Measurements from ENCODE around the gene GATAD2B. TPM values are rescaled to one million over a fixed set of nuclear protein-coding genes. Genes with fewer than 3 reads are reported as not detected.

Gene GATAD2B
- polyA plus RNA-seq, 2 of the 4 experiments (the other 2 are of a cell fraction): 4.9 to 8.2 TPM

GRCh38 chr1:153804112-153804511 lies 118.7 kb downstream of the GATAD2B start:
- no peak overlapping the region for H3K4me3 ChIP-seq
- ChIA-PET POLR2A (no interaction called here), CTCF (interaction anchor here (1.8 to 5.8 kb wide), 3 partner anchors 8 to 183 kb away, joined by 3 to 39 read pairs (median 30); partner anchors contain the start of gene RAB13)
- no peaks in the 10 kb centered on the region for H3K9me3 ChIP-seq
- TF ChIP-seq HOXA7 (CRISPR knock-in tag; IDR thresholded peaks at IDR 0.05): no peak
- TF ChIP-seq KDM5A (IDR thresholded peaks at IDR 0.05): no peak
- TF ChIP-seq JUNB (IDR thresholded peaks at IDR 0.05): no peak
- no peak for TF ChIP-seq NPAS2 (CRISPR knock-in tag; IDR thresholded peaks at IDR 0.05; ENCODE audit: borderline replicate concordance)
- no peak for TF ChIP-seq NR3C1 (IDR thresholded peaks at IDR 0.05)
- TF ChIP-seq, protein P1, sequence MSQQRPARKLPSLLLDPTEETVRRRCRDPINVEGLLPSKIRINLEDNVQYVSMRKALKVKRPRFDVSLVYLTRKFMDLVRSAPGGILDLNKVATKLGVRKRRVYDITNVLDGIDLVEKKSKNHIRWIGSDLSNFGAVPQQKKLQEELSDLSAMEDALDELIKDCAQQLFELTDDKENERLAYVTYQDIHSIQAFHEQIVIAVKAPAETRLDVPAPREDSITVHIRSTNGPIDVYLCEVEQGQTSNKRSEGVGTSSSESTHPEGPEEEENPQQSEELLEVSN (IDR thresholded peaks at IDR 0.05; ENCODE audit: borderline replicate concordance, low read depth): no peak
- no peak for TF ChIP-seq HDAC2 (IDR thresholded peaks at IDR 0.05)
- TF ChIP-seq POLR2A (IDR thresholded peaks at IDR 0.05; ENCODE audit: low read length): no peak
- TF ChIP-seq, protein P2, sequence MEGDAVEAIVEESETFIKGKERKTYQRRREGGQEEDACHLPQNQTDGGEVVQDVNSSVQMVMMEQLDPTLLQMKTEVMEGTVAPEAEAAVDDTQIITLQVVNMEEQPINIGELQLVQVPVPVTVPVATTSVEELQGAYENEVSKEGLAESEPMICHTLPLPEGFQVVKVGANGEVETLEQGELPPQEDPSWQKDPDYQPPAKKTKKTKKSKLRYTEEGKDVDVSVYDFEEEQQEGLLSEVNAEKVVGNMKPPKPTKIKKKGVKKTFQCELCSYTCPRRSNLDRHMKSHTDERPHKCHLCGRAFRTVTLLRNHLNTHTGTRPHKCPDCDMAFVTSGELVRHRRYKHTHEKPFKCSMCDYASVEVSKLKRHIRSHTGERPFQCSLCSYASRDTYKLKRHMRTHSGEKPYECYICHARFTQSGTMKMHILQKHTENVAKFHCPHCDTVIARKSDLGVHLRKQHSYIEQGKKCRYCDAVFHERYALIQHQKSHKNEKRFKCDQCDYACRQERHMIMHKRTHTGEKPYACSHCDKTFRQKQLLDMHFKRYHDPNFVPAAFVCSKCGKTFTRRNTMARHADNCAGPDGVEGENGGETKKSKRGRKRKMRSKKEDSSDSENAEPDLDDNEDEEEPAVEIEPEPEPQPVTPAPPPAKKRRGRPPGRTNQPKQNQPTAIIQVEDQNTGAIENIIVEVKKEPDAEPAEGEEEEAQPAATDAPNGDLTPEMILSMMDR (IDR thresholded peaks at IDR 0.05): no peak
- TF ChIP-seq TP53 (CRISPR knock-in tag; IDR thresholded peaks at IDR 0.05): no peak
- no peak for TF ChIP-seq ATOH8 (CRISPR knock-in tag; IDR thresholded peaks at IDR 0.05; ENCODE audit: low read depth)
- TF ChIP-seq TFCP2L1 (CRISPR knock-in tag; IDR thresholded peaks at IDR 0.05): no peak
- no peak for TF ChIP-seq ELK1 (IDR thresholded peaks at IDR 0.05; ENCODE audit: low read depth, low read length)
- TF ChIP-seq EHF (CRISPR knock-in tag; IDR thresholded peaks at IDR 0.05): no peak
- WGBS (ENCODE audit: missing lambda C conversion rate): 93% methylated on average over 2 of the region's 2 CpGs
- FAIRE-seq (no peak), ATAC-seq (no peak), DNase-seq (ENCODE audit: low read depth in 1 of 2, low spot score in 1 of 2) (no peak)
- H3K4me2 ChIP-seq: no peak overlapping the region
- peaks cover 14% of the 10 kb centered on the region; the same call in 2 of the 3 replicates for H3K4me1 ChIP-seq
- H3K27ac ChIP-seq: no peak overlapping the region

DNA sequence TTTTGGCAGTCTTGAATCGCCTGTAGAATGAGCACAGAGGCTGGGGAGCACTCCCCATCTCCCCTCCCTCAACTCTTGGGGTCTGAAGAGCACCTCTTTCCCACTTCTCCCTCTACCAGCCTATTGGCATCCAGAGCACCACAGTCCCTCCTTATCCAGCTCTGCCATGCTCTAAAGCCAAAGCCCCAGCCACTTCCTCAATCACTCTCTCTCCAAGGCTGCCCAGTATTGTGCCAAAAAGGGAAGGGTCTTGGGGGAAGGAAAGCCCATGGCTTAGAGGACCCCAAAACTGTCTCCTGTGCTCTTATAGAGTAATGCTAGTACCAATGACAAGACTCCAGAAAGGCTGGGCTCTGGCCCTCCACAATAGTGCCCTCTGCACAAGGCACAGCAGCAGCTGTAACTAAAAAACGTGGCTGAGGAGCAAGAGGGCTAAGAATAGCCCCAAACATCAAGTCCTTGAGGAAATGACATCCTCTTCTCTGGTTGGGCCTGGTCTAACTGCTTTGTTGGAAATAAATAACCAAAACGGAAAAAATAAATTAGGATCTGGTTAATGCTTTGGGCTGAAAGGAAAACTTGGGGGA lies 119.2 kb downstream of the GATAD2B start:
- Histone ChIP-seq H3K4me2 (no peak overlapping the region), H3K27ac (no peak overlapping the region), H3K4me1 (peaks cover 14% of the 10 kb centered on the region; the same call in 2 of the 3 replicates), H3K9me3 (no peaks in the 10 kb centered on the region), H3K4me3 (no peak overlapping the region)
- ChIA-PET CTCF (interaction anchor here (1.0 to 5.0 kb wide), 3 partner anchors 9 to 183 kb away, joined by 3 to 30 read pairs (median 3); partner anchors contain the start of gene RAB13), POLR2A (no interaction called here)
- no peak for ATAC-seq
- no peak for DNase-seq (ENCODE audit: low read depth in 1 of 2, low spot score in 1 of 2)
- no peak for FAIRE-seq
- TF ChIP-seq PHF8 (IDR thresholded peaks at IDR 0.05; ENCODE audit: borderline replicate concordance, low read depth) (no peak), ZSCAN20 (CRISPR knock-in tag; IDR thresholded peaks at IDR 0.05) (no peak), MYC (IDR thresholded peaks at IDR 0.05; ENCODE audit: borderline replicate concordance, low read length) (no peak), RARB (CRISPR knock-in tag; IDR thresholded peaks at IDR 0.05) (no peak), ATOH8 (CRISPR knock-in tag; IDR thresholded peaks at IDR 0.05; ENCODE audit: low read depth) (no peak), EHMT2 (IDR thresholded peaks at IDR 0.05; ENCODE audit: low read depth) (no peak), CBX2 (IDR thresholded peaks at IDR 0.05; ENCODE audit: borderline replicate concordance, low read depth) (no peak), RFX5 (IDR thresholded peaks at IDR 0.05) (no peak), EHF (CRISPR knock-in tag; IDR thresholded peaks at IDR 0.05) (no peak), ELK1 (IDR thresholded peaks at IDR 0.05; ENCODE audit: low read depth, low read length) (no peak), EP300 (IDR thresholded peaks at IDR 0.05) (no peak), NR3C1 (IDR thresholded peaks at IDR 0.05) (no peak), NPAS2 (CRISPR knock-in tag; IDR thresholded peaks at IDR 0.05; ENCODE audit: borderline replicate concordance) (no peak)
- 86% methylated on average over 3 of the region's 3 CpGs for WGBS (ENCODE audit: missing lambda C conversion rate)
